Nephron (organoid): Measurements from ENCODE around the gene FCN2.

Experiments used
- H3K27ac Mint-ChIP-seq, 3 experiments: 2 replicates each; pipeline ENCODE4 v1.8.0; 2020; ENCODE audit warnings: mixed read lengths in 3 of 3, mild to moderate bottlenecking in 2 of 3, moderate library complexity in 1 of 3
- H3K27me3 Mint-ChIP-seq: 2 replicates; pipeline ENCODE4 v1.8.0; 2021; ENCODE audit warnings: low read depth, mild to moderate bottlenecking, moderate library complexity, mixed read lengths
- H3K36me3 Mint-ChIP-seq: 2 replicates; pipeline ENCODE4 v1.8.0; 2020; ENCODE audit warnings: low read depth, mixed read lengths
- H3K4me1 Mint-ChIP-seq: 2 replicates; pipeline ENCODE4 v1.8.0; 2020; ENCODE audit warnings: mixed read lengths
- H3K4me3 Mint-ChIP-seq, 3 experiments: 2 replicates each; pipeline ENCODE4 v1.8.0; 2020; ENCODE audit warnings: mild to moderate bottlenecking in 3 of 3, mixed read lengths in 3 of 3, moderate library complexity in 2 of 3
- H3K9me3 Mint-ChIP-seq: 2 replicates; pipeline ENCODE4 v1.8.0; 2020; ENCODE audit warnings: mixed read lengths
- TF ChIP-seq, protein P1 (sequence below), 3 experiments: fragments of 200-600 bp; sonication (generic); IDR thresholded peaks; one replicate each; pipeline ENCODE4 v1.5.0; 2021; ENCODE audit warnings: antibody characterized with exemption in 3 of 3; ENCODE audit not compliant: unreplicated experiment in 3 of 3

The FCN2 gene

DNA sequence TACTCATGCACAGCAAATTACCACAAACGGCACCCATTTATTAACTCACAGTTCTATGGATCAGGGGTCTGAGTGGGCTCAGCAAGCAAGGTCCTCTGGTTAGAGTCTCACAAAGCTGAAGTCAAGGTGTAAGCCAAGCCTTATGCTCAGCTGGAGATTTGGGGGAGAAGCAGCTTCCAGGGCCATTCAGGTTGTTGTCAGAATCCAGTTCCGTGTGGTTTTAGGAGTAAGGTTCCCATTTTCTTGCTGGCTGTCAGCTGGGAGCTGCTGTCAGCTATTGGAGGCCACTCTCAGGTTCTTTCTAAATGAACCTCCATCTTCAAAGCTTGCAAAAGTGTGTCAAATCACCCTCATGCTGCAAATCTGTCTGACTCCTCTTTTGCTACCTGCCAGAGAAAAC lies 17.7 kb downstream of the FCN2 start:
- TF ChIP-seq, protein P1, sequence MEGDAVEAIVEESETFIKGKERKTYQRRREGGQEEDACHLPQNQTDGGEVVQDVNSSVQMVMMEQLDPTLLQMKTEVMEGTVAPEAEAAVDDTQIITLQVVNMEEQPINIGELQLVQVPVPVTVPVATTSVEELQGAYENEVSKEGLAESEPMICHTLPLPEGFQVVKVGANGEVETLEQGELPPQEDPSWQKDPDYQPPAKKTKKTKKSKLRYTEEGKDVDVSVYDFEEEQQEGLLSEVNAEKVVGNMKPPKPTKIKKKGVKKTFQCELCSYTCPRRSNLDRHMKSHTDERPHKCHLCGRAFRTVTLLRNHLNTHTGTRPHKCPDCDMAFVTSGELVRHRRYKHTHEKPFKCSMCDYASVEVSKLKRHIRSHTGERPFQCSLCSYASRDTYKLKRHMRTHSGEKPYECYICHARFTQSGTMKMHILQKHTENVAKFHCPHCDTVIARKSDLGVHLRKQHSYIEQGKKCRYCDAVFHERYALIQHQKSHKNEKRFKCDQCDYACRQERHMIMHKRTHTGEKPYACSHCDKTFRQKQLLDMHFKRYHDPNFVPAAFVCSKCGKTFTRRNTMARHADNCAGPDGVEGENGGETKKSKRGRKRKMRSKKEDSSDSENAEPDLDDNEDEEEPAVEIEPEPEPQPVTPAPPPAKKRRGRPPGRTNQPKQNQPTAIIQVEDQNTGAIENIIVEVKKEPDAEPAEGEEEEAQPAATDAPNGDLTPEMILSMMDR (IDR thresholded peaks at IDR 0.05; ENCODE audit: unreplicated experiment in 3 of 3): no peak
- no peak overlapping the region for H3K4me3 Mint-ChIP-seq
- peaks cover 22% of the 10 kb centered on the region for H3K9me3 Mint-ChIP-seq
- H3K27me3 Mint-ChIP-seq: no peaks in the 10 kb centered on the region
- H3K4me1 Mint-ChIP-seq: peaks cover 31% of the 10 kb centered on the region
- no peaks in the 10 kb centered on the region for H3K36me3 Mint-ChIP-seq
- H3K27ac Mint-ChIP-seq: no peak overlapping the region

DNA sequence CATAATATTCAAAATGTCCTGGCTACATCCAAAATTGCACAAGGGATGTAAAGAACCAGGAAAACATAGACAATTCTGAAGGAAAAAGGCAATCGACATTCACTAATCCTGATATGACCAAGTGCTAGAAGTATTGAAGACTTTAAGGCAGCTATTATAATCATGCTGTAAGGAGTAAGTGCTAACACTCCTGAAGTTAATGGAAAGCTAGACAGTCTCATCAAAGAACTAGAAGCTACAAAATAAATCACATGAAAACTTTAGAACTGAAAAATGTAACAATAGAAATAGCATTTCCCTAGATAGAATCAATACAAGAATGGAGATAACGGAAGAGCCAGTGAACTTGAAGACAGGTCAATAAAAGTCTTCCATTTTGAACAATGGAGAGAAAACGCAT lies 18.6 kb downstream of the FCN2 start:
- TF ChIP-seq, protein P1 (IDR thresholded peaks at IDR 0.05; ENCODE audit: unreplicated experiment in 3 of 3): no peak
- Mint-ChIP-seq H3K27ac (no peak overlapping the region), H3K4me3 (no peak overlapping the region), H3K36me3 (no peaks in the 10 kb centered on the region), H3K27me3 (no peaks in the 10 kb centered on the region), H3K9me3 (peaks cover 22% of the 10 kb centered on the region), H3K4me1 (peaks cover 31% of the 10 kb centered on the region)

- H3K27ac Mint-ChIP-seq: no peak overlapping the region
- peaks cover 20% of the 10 kb centered on the region for H3K9me3 Mint-ChIP-seq
- TF ChIP-seq, protein P1 (IDR thresholded peaks at IDR 0.05; ENCODE audit: unreplicated experiment in 3 of 3): no peak
- no peak overlapping the region for H3K4me3 Mint-ChIP-seq
- no peaks in the 10 kb centered on the region for H3K36me3 Mint-ChIP-seq
- H3K27me3 Mint-ChIP-seq: no peaks in the 10 kb centered on the region
- peaks cover 31% of the 10 kb centered on the region for H3K4me1 Mint-ChIP-seq
Measured at GRCh38 chr9:134899818-134900217, 19.2 kb downstream of the FCN2 start.

DNA sequence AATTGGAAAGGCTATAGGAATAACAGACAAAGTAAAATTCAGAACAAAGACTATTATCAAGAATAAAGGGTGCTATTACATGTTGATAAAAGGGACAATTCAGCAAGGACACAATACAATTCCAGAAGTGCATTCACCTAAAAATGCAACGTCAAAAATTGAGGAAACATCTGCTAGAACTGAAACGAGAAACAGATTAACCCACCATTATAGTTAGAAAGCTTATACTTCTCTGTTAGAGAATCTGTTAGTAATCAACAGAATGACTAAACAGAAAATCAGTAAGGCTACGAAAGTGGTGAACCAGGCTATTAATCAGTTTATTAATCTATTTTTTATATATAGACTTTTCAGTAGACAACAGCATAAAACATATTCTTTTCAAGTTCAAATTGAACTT lies 22.3 kb downstream of the FCN2 start:
- TF ChIP-seq, protein P1 (IDR thresholded peaks at IDR 0.05; ENCODE audit: unreplicated experiment in 3 of 3): no peak
- Mint-ChIP-seq H3K9me3 (peaks cover 14% of the 10 kb centered on the region), H3K27ac (no peak overlapping the region)

DNA sequence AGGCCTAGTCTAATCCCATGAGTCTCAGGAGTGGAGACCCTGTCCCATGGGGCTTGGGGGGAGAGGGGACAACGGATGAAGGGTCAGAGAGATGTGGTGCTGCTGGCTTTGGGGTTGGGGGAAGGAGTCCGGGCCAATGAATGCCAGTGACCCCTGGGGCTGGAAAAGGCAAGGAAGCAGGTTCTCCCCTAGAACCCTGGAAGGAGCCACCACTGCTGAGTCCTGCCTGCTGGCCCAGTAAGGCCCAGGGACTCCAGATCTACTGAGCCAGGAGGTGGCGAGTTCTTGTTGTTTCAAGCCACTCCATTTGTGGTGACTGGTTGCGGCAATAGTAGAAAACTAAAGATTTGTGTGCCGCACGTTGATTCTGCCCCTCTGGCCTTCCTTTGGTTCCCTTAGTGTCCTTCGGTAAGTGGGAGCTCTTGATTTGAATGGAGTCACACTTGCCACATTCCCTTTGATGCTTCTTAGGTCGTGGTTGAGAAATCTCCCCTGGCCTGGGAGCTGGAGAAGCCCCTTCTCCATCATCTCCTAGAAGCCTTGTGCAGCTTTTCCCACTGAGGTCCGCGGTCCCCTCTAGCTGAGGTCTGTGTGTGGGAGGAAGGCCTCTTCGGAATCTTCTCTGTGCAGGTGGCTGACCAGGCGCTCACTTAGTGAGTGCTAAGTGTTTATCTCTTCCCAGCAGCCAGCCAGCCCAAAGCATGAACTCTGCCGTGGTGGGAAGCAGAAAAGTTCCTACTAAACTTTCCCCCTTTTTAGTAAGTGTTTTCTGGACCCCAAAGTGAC lies 28.1 kb downstream of the FCN2 start:
- H3K9me3 Mint-ChIP-seq: no peaks in the 10 kb centered on the region
- H3K27me3 Mint-ChIP-seq: peaks cover 24% of the 10 kb centered on the region
- TF ChIP-seq, protein P1 (IDR thresholded peaks at IDR 0.05; ENCODE audit: unreplicated experiment in 3 of 3): no peak
- H3K36me3 Mint-ChIP-seq: no peaks in the 10 kb centered on the region
- no peak overlapping the region for H3K27ac Mint-ChIP-seq
- no peak overlapping the region for H3K4me3 Mint-ChIP-seq
- no peaks in the 10 kb centered on the region for H3K4me1 Mint-ChIP-seq

More for the DNA sequence above, 22.3 kb downstream of the FCN2 start:
- Mint-ChIP-seq H3K4me1 (peaks cover under 1% of the 10 kb centered on the region), H3K4me3 (no peak overlapping the region), H3K36me3 (no peaks in the 10 kb centered on the region), H3K27me3 (no peaks in the 10 kb centered on the region)
